ENCODE data around the gene GYG1.

Gene GYG1

GRCh38 chr3:149019580-149019979 is 28.2 kb downstream of the GYG1 start:
- DNase-seq: no peak

GRCh38 chr3:149020196-149020838 is 29.0 kb downstream of the GYG1 start:
- no peak for DNase-seq

GRCh38 chr3:149020839-149021252 is 29.5 kb downstream of the GYG1 start:
- DNase-seq: no peak

GRCh38 chr3:149021830-149022229 is 30.5 kb downstream of the GYG1 start:
- no peak for DNase-seq

- DNase-seq: no peak
Observed at GRCh38 chr3:149023951-149024350, 32.6 kb downstream of the GYG1 start.

- DNase-seq: no peak
Observed at GRCh38 chr3:149026718-149027117, 35.4 kb downstream of the GYG1 start.

GRCh38 chr3:149031096-149031495 is 39.8 kb downstream of the GYG1 start:
- DNase-seq: no peak

- no peak for DNase-seq
Observed at GRCh38 chr3:149037684-149038083, 46.3 kb downstream of the GYG1 start.

- no peak for DNase-seq
Observed at GRCh38 chr3:149038322-149038721, 47.0 kb downstream of the GYG1 start.

GRCh38 chr3:149042789-149043386 is 51.5 kb downstream of the GYG1 start:
- no peak for DNase-seq

GRCh38 chr3:149044339-149045083 is 53.2 kb downstream of the GYG1 start:
- no peak for DNase-seq

- DNase-seq: no peak
Observed at GRCh38 chr3:149055575-149055974, 64.2 kb downstream of the GYG1 start.

- no peak for DNase-seq
Observed at GRCh38 chr3:149058198-149058597, 66.9 kb downstream of the GYG1 start.

- DNase-seq: no peak
Observed at GRCh38 chr3:149058602-149059001, 67.3 kb downstream of the GYG1 start.

- DNase-seq: no peak
Observed at GRCh38 chr3:149061776-149062175, 70.4 kb downstream of the GYG1 start.

GRCh38 chr3:149067883-149068282 is 76.5 kb downstream of the GYG1 start:
- DNase-seq: no peak
